NT2/D1 (cell line): ENCODE results near the gene CCR6.

Experiments used
- SUZ12 ChIP-seq: IDR thresholded peaks from 2 replicates; pipeline ENCODE4 v1.6.1; 2011; ENCODE audit not compliant: insufficient read length, insufficient read depth; ENCODE audit errors: extremely low read depth
- YY1 ChIP-seq: IDR thresholded peaks from 2 replicates; pipeline ENCODE4 v1.6.1; 2011; ENCODE audit not compliant: insufficient read length, insufficient read depth
- ZNF274 ChIP-seq: IDR thresholded peaks from 2 replicates; pipeline ENCODE4 v1.6.1; 2011; ENCODE audit warnings: mild to moderate bottlenecking, low read depth, low read length

- TF ChIP-seq ZNF274 (no peak), YY1 (no peak), SUZ12 (no peak)
These were observed 30.1 kb upstream of the CCR6 start for GRCh38 chr6:167092672-167093339.
